ENCODE results near the gene CAMSAP1.

Gene CAMSAP1

GRCh38 chr9:135814421-135815095, 92.8 kb downstream of the CAMSAP1 start:
- CTCF ChIA-PET: interaction anchor here (0.6 kb wide), 1 partner anchor 121 kb away, joined by 3 read pairs; no protein-coding TSS in a partner anchor
- POLR2A ChIA-PET (ENCODE audit: low non-redundant PET): no interaction called here
- H3K27ac ChIP-seq: no peak overlapping the region
- no peak for TF ChIP-seq CTCF (conservative IDR thresholded peaks at IDR 0.05; ENCODE audit: low read depth)
- DNase-seq (ENCODE audit: low spot score): no peak

DNA sequence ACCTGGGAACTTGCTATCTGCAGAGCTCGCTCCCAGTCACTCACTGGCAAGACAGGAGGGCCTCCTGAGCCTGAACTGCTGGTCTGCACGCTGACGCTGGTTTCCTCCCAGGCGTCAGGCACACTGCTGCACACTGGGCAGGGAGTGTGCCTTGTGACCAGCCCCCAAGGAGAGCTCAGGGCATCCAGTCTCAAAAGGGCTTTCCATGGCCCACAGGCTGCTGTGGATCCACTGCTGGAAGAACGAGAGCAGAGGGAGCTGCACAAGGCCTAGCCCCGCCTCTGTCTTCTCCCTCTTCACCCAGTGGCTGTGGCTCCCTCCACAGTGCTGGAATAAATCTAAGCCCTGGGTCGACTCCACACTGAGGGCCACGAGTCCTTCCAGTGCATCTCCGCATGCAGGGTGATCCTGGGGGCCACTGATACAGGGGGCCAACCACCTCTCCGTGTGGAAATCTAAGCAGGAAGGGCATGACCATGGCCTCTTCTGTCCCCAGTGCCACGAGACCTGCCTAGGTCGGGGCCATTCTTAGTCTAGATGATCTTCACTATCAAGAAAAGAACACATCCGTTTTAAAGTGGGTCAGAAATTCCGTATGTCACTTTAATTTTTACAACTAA, 93.6 kb downstream of the CAMSAP1 start:
- ChIA-PET CTCF (interaction anchor here (0.5 to 0.6 kb wide), 2 partner anchors 17 to 54 kb away, joined by 5 to 8 read pairs; no protein-coding TSS in a partner anchor), POLR2A (ENCODE audit: low non-redundant PET) (no interaction called here)
- DNase-seq (ENCODE audit: low spot score): no peak
- no peak for TF ChIP-seq CTCF (conservative IDR thresholded peaks at IDR 0.05; ENCODE audit: low read depth)
- H3K27ac ChIP-seq: no peak overlapping the region

- POLR2A ChIA-PET (ENCODE audit: low non-redundant PET): no interaction called here
- no peak for TF ChIP-seq CTCF (conservative IDR thresholded peaks at IDR 0.05; ENCODE audit: low read depth)
- CTCF ChIA-PET: interaction anchor here (0.6 kb wide), 1 partner anchor 55 kb away, joined by 8 read pairs; no protein-coding TSS in a partner anchor
- DNase-seq (ENCODE audit: low spot score): no peak
- H3K27ac ChIP-seq: no peak overlapping the region
These were observed 94.4 kb downstream of the CAMSAP1 start for GRCh38 chr9:135812961-135813360.

GRCh38 chr9:135811801-135812200, 95.5 kb downstream of the CAMSAP1 start:
- ChIA-PET POLR2A (ENCODE audit: low non-redundant PET) (no interaction called here), CTCF (no interaction called here)
- no peak for TF ChIP-seq CTCF (conservative IDR thresholded peaks at IDR 0.05; ENCODE audit: low read depth)
- no peak overlapping the region for H3K27ac ChIP-seq
- no peak for DNase-seq (ENCODE audit: low spot score)

GRCh38 chr9:135810806-135811575, 96.4 kb downstream of the CAMSAP1 start:
- DNase-seq (ENCODE audit: low spot score): no peak
- CTCF ChIA-PET: no interaction called here
- TF ChIP-seq CTCF (conservative IDR thresholded peaks at IDR 0.05; ENCODE audit: low read depth): no peak
- POLR2A ChIA-PET (ENCODE audit: low non-redundant PET): no interaction called here
- no peak overlapping the region for H3K27ac ChIP-seq

DNA sequence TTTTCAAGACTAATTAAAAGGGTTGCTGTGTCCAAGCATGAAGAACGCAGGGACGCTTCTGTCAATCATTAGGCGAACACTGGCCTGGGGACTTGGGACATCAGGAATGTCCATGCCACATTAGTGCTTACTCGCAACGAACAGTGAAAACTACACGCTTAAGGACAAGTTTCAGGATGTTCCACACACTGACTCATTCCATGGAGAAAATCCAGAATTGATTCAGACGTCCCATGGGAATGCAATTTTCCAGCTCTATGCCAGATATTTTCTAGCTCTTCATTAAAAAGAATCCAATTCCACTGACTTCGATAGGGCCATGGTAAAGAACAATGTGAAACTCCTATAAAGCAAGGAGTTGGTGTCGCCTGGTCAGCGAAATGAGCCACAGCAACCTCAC, 98.2 kb downstream of the CAMSAP1 start:
- DNase-seq (ENCODE audit: low spot score): no peak
- POLR2A ChIA-PET (ENCODE audit: low non-redundant PET): no interaction called here
- CTCF ChIA-PET: interaction anchor here (1.7 kb wide), 1 partner anchor 12 kb away, joined by 3 read pairs; no protein-coding TSS in a partner anchor

More for the DNA sequence above, 98.2 kb downstream of the CAMSAP1 start:
- H3K27ac ChIP-seq: no peak overlapping the region
- no peak for TF ChIP-seq CTCF (conservative IDR thresholded peaks at IDR 0.05; ENCODE audit: low read depth)
